OCI-LY7 (cell line): ENCODE measurements around the gene SEC22B. TPM values are rescaled to one million over a fixed set of nuclear protein-coding genes. Genes with fewer than 3 reads are reported as not detected.
"Not testable (repeated sequence)": the region's sequence is repeated elsewhere in the genome, so short reads cannot be mapped to it uniquely, and the experiment has no call there.

Experiments
- Bru-seq: library from RNA; stranded (reverse); fragments of 400-500 nt; gene quantifications from one replicate; lab custom pipeline; 2021; lab: Mats Ljungman, UMichigan
- BruChase-seq, 2 experiments: library from RNA; stranded (reverse); fragments of 400-500 nt; gene quantifications; one replicate each; lab custom pipeline; 2021; lab: Mats Ljungman, UMichigan
- BruUV-seq: library from RNA; stranded (reverse); fragments of 400-500 nt; replicated peaks from 2 replicates; lab custom pipeline; 2021; lab: Mats Ljungman, UMichigan
- CTCF ChIA-PET: fragments of 300-600 bp; sonication (Branson Sonifier 250); formaldehyde crosslinking; loops from one replicate; lab custom pipeline; 2022; ENCODE audit warnings: antibody characterized with exemption; ENCODE audit not compliant: unreplicated experiment; lab: Charles Lee
- POLR2A ChIA-PET: fragments of 300-600 bp; sonication (Branson Sonifier 250); formaldehyde crosslinking; loops from one replicate; lab custom pipeline; 2022; ENCODE audit warnings: antibody characterized with exemption; lab: Charles Lee
- DNase-seq: peaks from one replicate; pipeline ENCODE4 v3.0.0-alpha.2; 2015; ENCODE audit warnings: low spot score
- H2AFZ ChIP-seq: fragments of 200-600 bp; sonication (generic), shearing (Covaris generic); 2 replicates; pipeline ENCODE4 v1.6.1; 2014; ENCODE audit warnings: mild to moderate bottlenecking, antibody characterized with exemption, low read length, moderate library complexity
- H3K27ac ChIP-seq: fragments of 200-600 bp; sonication (generic); 2 replicates; pipeline ENCODE4 v1.5.1; 2014; ENCODE audit warnings: mixed run types, low read depth, mild to moderate bottlenecking, moderate library complexity, low read length, inconsistent platforms; ENCODE audit not compliant: poor library complexity, severe bottlenecking
- H3K36me3 ChIP-seq: fragments of 200-600 bp; sonication (generic); 2 replicates; pipeline ENCODE4 v1.6.1; 2014; ENCODE audit warnings: mild to moderate bottlenecking, antibody characterized with exemption, low read length, moderate library complexity, mixed read lengths; ENCODE audit not compliant: insufficient read depth
- H3K4me1 ChIP-seq: fragments of 200-600 bp; sonication (generic); 2 replicates; pipeline ENCODE4 v1.5.1; 2014; ENCODE audit warnings: mild to moderate bottlenecking, low read length; ENCODE audit not compliant: insufficient read depth, poor library complexity, severe bottlenecking
- H3K4me2 ChIP-seq: fragments of 200-600 bp; sonication (generic); 2 replicates; pipeline ENCODE4 v1.6.1; 2014; ENCODE audit warnings: mild to moderate bottlenecking, low read length
- H3K4me3 ChIP-seq: fragments of 200-600 bp; sonication (generic); 2 replicates; pipeline ENCODE4 v1.5.1; 2014; ENCODE audit warnings: mild to moderate bottlenecking, low read depth, low read length; ENCODE audit not compliant: poor library complexity, severe bottlenecking
- H3K79me2 ChIP-seq: fragments of 200-600 bp; sonication (generic); 2 replicates; pipeline ENCODE4 v1.6.1; 2016; ENCODE audit warnings: low read depth, mild to moderate bottlenecking, low read length, moderate library complexity, mixed read lengths; ENCODE audit not compliant: insufficient read depth
- H3K9me2 ChIP-seq: fragments of 200-600 bp; sonication (generic); 2 replicates; pipeline ENCODE4 v1.6.1; 2016; ENCODE audit warnings: mild to moderate bottlenecking, low read length, mixed read lengths; ENCODE audit not compliant: insufficient read depth
- H3K9me3 ChIP-seq: fragments of 200-600 bp; sonication (generic); 2 replicates; pipeline ENCODE4 v1.6.1; 2014; ENCODE audit warnings: mild to moderate bottlenecking, mixed run types, low read length, mixed read lengths
- H4K20me1 ChIP-seq: fragments of 200-600 bp; sonication (generic); 2 replicates; pipeline ENCODE4 v1.6.1; 2014; ENCODE audit warnings: mild to moderate bottlenecking, antibody characterized with exemption, low read length, moderate library complexity, mixed read lengths; ENCODE audit not compliant: insufficient read depth
- EZH2phosphoT487 ChIP-seq: fragments of 200-600 bp; sonication (generic); IDR thresholded peaks from 2 replicates; pipeline ENCODE4 v1.6.1; 2018; ENCODE audit warnings: low read depth, borderline replicate concordance, mild to moderate bottlenecking, mixed run types, antibody characterized with exemption, low read length, moderate library complexity, mixed read lengths
- intact Hi-C: fragments of 100-400 bp; cut with micrococcal nuclease; formaldehyde crosslinking; loops from one replicate; pipeline ENCODE4 v1.10.0; 2022; ENCODE audit not compliant: unreplicated experiment
- long read RNA-seq: library from polyadenylated mRNA; stranded (forward); transcript quantifications from one replicate; pipeline ENCODE4 v2.0.0, GENCODE V29; 2022
- total RNA-seq, 2 experiments: library from RNA; depleted of rRNA in 1 of 2; stranded (reverse); fragments of >200 nt in 1 of 2; shearing (Covaris generic) in 1 of 2; gene quantifications; 2 replicates each; pipeline ENCODE4 v1.2.3, GENCODE V29; 2014 to 2022
- TF ChIP-seq, protein P1 (sequence below): fragments of 200-600 bp; sonication (generic); conservative IDR thresholded peaks from 2 replicates; pipeline ENCODE4 v1.5.1; 2014; ENCODE audit warnings: mild to moderate bottlenecking, antibody characterized with exemption, low read length, moderate library complexity, mixed read lengths

The SEC22B gene
- 11.9 and 12.7 TPM in 2 replicates for total RNA-seq (2014; rRNA removed; shearing (Covaris generic))
- total RNA-seq (2022): 23.5 and 24.9 TPM in 2 replicates
- Bru-seq, nascent RNA: percentile 92 among the genes with signal in this experiment
- BruChase-seq, experiment 1, labeled RNA remaining after a 6-hour chase: percentile 92 among the genes with signal in this experiment
- percentile 95 among the genes with signal in this experiment for BruChase-seq, experiment 2, labeled RNA remaining after a 2-hour chase
- long read RNA-seq, full-length matches to known transcripts: 33 of 56 reads
- long read RNA-seq, partial matches to known transcripts: 2 of 56 reads
- long read RNA-seq, other reads (novel, unspliced or antisense): 21 of 56 reads

DNA sequence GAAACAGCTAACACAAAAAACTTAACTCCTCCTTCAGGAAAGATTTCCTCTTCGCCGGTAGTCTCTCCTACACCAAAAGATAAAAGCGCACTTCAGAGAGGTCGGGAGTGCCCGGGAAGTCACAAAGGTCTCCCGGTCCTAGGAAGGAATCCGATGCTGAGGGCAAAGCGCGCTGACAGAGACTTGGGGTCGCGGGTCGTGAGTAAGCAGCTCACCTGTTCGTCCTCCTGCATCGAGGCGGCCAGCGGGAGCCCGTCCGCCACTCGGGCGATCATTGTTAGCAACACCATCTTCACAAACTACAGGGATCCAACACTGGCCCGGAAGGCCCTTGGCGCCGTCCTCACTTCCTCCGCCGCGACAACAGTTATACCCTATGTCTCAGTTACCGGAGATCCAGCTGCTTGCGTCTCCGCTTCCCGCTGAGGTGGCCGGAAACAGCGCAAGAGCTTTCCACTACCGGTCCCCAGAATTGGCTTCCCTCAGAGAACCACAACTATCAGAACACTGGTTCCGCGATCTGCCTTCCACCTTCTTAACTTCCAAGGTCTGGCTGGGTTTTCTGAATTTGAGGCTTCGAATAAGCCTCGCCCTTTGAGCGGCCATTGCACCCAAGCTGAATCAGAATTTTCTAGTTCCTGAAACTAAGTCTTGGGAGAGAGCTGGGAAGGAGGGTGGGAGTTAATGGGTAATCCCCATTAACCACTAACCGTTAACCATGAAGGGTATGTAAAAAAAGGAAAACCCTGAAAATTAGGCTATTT, at the start of gene SEC22B:
TSS of gene SEC22B (minus strand) at position 429 of the 764 bp plus-strand sequence. CDS start at position 290, 139 bp downstream.
- TF ChIP-seq, protein P1, sequence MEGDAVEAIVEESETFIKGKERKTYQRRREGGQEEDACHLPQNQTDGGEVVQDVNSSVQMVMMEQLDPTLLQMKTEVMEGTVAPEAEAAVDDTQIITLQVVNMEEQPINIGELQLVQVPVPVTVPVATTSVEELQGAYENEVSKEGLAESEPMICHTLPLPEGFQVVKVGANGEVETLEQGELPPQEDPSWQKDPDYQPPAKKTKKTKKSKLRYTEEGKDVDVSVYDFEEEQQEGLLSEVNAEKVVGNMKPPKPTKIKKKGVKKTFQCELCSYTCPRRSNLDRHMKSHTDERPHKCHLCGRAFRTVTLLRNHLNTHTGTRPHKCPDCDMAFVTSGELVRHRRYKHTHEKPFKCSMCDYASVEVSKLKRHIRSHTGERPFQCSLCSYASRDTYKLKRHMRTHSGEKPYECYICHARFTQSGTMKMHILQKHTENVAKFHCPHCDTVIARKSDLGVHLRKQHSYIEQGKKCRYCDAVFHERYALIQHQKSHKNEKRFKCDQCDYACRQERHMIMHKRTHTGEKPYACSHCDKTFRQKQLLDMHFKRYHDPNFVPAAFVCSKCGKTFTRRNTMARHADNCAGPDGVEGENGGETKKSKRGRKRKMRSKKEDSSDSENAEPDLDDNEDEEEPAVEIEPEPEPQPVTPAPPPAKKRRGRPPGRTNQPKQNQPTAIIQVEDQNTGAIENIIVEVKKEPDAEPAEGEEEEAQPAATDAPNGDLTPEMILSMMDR: no peak
- no peak for TF ChIP-seq EZH2phosphoT487
- no TSS peak for BruUV-seq
- Histone ChIP-seq H4K20me1 (no peaks in the 10 kb centered on the region), H3K4me2 (peak within 1 kb of the TSS; percentile 73), H3K4me1 (no peaks in the 10 kb centered on the region), H3K79me2 (peaks cover 10% of the 10 kb centered on the region; the same call in 1 of the 2 replicates), H2AFZ (peak within 1 kb of the TSS; percentile 83), H3K4me3 (peak within 1 kb of the TSS; percentile 86), H3K9me3 (peaks cover 5% of the 10 kb centered on the region; the same call in 1 of the 2 replicates), H3K36me3 (no peaks in the 10 kb centered on the region), H3K9me2 (no peaks in the 10 kb centered on the region), H3K27ac (peak within 1 kb of the TSS; percentile 65)
- CTCF ChIA-PET: no interaction called here
- DNase-seq: peak; percentile 97
- POLR2A ChIA-PET: interaction anchor here (1.0 kb wide), 1 partner anchor 307 kb away, joined by 3 read pairs; no protein-coding TSS in a partner anchor
- intact Hi-C loops: no loop called here

DNA sequence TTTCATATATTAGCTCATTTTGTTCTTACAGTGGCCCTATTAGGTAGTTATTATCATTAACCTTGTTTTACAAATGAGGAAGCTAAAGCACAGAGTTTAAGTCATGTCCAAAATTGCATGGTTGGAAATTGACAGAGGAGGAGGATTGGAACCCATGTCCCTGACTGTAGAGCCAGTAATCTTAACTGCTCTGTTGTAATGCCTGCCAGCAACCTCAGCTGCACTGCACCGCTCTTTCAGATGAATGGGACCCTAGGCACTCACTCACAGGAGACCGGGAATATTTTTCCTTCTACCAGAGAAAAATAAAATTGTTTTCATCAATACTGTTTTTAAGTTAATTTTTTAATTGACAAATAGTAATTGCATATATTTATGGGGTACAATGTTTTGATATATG, 41.6 kb upstream of the SEC22B start:
- H3K9me2 ChIP-seq, H2AFZ ChIP-seq, BruUV-seq, H3K27ac ChIP-seq, H3K36me3 ChIP-seq, DNase-seq, CTCF ChIA-PET, H3K9me3 ChIP-seq, POLR2A ChIA-PET, H3K79me2 ChIP-seq, H3K4me2 ChIP-seq, H3K4me1 ChIP-seq, H4K20me1 ChIP-seq, intact Hi-C loops, H3K4me3 ChIP-seq: not testable (repeated sequence)

DNA sequence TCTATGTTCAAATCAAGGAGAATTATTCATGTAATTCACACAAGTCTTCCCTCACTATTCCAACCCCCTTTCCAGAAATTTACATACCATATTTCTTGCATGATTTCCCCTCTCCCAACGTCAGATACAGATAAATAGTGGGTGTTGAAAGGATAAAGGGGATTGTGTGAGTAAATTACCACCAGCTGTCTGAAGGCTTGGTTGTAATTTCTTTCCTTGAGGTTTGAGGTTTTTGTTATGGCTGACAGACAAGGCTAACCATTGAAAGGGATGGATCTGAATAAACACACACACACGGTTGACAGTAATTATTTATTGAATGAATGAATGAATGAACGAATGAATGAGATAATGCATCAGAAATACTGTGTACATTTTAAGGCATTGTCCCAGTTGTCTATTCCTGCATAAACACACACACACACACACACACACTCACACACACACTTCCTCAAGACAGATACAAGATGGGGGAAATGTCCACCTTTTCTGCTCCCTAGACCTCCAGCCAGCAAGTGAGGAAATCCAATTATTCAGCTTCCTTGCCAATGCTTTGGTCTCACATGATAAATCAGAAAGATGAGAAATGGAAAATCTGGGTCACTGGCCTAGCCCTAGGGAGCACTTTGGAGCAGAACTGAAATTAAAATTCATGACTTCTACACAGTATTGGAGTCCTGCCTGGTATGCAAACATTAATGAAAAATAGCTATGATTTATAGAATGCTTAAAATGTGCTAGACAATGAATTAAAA, 41.0 kb upstream of the SEC22B start:
- H3K9me2 ChIP-seq, H3K4me2 ChIP-seq, H3K4me3 ChIP-seq, intact Hi-C loops, H3K79me2 ChIP-seq, BruUV-seq, H3K9me3 ChIP-seq, POLR2A ChIA-PET, H2AFZ ChIP-seq, H4K20me1 ChIP-seq, CTCF ChIA-PET, H3K36me3 ChIP-seq, H3K27ac ChIP-seq, H3K4me1 ChIP-seq, DNase-seq: not testable (repeated sequence)

DNA sequence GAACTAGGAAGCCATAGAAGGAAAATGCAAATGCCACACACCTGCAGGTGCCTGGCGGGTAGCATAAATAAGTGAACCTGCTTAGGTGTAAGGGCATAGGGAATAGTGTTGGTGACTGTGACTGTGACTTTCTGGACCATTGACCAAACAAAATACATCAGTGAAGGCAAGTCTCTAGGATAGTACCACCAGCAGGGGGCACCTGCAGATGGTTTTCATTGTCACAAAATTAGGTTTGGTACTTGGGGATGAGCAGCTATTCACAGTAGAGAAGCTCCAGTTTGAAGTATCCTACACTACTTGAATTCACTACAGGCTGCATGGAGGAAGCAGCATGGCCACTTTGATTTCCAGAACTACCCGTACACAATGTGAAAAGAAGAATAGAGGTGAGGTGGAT, 37.3 kb upstream of the SEC22B start:
- H3K36me3 ChIP-seq, H4K20me1 ChIP-seq, H3K79me2 ChIP-seq, POLR2A ChIA-PET, BruUV-seq, H3K4me2 ChIP-seq, H3K4me1 ChIP-seq, H3K4me3 ChIP-seq, H2AFZ ChIP-seq, CTCF ChIA-PET, intact Hi-C loops, DNase-seq, H3K27ac ChIP-seq, H3K9me3 ChIP-seq, H3K9me2 ChIP-seq: not testable (repeated sequence)

DNA sequence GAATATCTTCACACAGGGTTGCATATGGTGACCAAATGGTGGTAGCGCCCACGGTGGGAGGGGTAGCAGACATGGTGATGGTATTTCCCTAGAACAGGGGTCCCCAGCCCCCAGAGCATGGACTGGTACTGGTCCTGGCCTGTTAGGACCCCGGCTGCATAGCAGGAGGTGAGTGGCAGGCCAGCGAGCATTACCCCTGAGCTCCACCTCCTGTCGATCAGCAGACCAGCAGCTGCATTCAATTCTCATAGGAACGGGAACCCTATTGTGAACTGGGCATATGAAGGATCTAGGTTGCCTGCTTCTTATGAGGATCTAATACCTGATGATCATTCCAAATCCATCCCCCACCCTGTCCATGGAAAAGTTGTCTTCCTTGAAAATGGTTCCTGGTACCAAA, 34.4 kb upstream of the SEC22B start:
- H3K4me3 ChIP-seq, CTCF ChIA-PET, H3K9me3 ChIP-seq, H3K4me1 ChIP-seq, H3K4me2 ChIP-seq, H3K9me2 ChIP-seq, BruUV-seq, intact Hi-C loops, H3K27ac ChIP-seq, POLR2A ChIA-PET, H4K20me1 ChIP-seq, H3K36me3 ChIP-seq, DNase-seq, H2AFZ ChIP-seq, H3K79me2 ChIP-seq: not testable (repeated sequence)
